ENCODE results near the gene TMEM234. TPM values are rescaled to one million over a fixed set of nuclear protein-coding genes. Genes with fewer than 3 reads are reported as not detected.

Gene TMEM234
- total and polyA plus RNA-seq, 2 of the 13 experiments (the other 11 are each of a cell fraction or from before 2014, with no cell fraction given), result 6.1 to 9.0 TPM

DNA sequence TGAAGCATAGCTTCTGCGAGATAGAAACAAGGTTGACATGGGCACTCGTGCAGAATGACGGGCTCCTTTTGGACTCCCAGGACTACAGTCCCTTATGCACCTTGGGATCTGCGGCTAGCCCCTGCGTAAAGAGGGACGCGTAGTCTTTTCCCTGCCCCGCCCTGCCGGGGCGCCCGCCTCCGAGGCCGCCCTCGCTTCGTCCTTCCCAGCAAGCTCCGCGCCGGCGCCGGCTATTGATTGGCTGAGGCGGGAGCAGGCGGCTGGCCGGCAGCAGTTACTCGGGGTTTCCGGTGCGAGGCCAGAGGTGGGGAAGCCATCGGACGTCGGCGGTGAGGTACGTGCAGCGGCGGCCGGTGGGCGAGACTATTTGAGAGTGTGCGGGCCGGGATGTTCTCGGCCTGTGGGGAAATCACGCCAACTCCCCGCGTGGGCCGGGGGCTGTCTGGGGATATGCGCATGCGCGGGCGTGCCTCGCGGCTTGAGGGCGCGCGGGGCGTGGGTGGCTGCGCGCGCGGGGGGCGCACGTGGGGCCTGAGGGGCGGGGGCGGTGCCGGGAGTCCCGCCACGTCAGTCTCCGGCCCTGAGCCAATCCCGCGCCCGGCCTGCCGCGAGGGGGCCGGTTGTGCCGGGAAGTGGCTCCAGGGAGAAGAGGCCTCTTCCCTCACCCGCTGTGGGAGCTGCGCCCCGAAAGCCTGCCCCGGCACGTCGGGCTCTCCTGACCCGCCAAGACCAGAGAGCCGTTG, 42.5 kb downstream of the TMEM234 start, which contains the start of gene TXLNA (continued):
- TF ChIP-seq, protein P1, sequence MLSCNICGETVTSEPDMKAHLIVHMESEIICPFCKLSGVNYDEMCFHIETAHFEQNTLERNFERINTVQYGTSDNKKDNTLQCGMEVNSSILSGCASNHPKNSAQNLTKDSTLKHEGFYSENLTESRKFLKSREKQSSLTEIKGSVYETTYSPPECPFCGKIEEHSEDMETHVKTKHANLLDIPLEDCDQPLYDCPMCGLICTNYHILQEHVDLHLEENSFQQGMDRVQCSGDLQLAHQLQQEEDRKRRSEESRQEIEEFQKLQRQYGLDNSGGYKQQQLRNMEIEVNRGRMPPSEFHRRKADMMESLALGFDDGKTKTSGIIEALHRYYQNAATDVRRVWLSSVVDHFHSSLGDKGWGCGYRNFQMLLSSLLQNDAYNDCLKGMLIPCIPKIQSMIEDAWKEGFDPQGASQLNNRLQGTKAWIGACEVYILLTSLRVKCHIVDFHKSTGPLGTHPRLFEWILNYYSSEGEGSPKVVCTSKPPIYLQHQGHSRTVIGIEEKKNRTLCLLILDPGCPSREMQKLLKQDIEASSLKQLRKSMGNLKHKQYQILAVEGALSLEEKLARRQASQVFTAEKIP (CRISPR knock-in tag; IDR thresholded peaks at IDR 0.05; ENCODE audit: borderline replicate concordance), result no peak
- TF ChIP-seq, protein P2, sequence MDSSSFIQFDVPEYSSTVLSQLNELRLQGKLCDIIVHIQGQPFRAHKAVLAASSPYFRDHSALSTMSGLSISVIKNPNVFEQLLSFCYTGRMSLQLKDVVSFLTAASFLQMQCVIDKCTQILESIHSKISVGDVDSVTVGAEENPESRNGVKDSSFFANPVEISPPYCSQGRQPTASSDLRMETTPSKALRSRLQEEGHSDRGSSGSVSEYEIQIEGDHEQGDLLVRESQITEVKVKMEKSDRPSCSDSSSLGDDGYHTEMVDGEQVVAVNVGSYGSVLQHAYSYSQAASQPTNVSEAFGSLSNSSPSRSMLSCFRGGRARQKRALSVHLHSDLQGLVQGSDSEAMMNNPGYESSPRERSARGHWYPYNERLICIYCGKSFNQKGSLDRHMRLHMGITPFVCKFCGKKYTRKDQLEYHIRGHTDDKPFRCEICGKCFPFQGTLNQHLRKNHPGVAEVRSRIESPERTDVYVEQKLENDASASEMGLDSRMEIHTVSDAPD (CRISPR knock-in tag; IDR thresholded peaks at IDR 0.05), result no peak; the same call in 1 of the 2 replicates
- no peak for TF ChIP-seq FOXA1 (IDR thresholded peaks at IDR 0.05)
- no peak for TF ChIP-seq FOXA1 (CRISPR knock-in tag; IDR thresholded peaks at IDR 0.05)
- TF ChIP-seq BHLHE40 (IDR thresholded peaks at IDR 0.05; ENCODE audit: low read length), result no peak
- no peak for TF ChIP-seq CAMTA2 (CRISPR knock-in tag; IDR thresholded peaks at IDR 0.05; ENCODE audit: borderline replicate concordance)
- TF ChIP-seq, protein P3, sequence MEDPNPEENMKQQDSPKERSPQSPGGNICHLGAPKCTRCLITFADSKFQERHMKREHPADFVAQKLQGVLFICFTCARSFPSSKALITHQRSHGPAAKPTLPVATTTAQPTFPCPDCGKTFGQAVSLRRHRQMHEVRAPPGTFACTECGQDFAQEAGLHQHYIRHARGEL (CRISPR knock-in tag; IDR thresholded peaks at IDR 0.05), result peak; percentile 85; the same call in 1 of the 2 replicates
- TF ChIP-seq ZNF530 (CRISPR knock-in tag; IDR thresholded peaks at IDR 0.05; ENCODE audit: low read depth), result no peak
- peak; percentile 32; the same call in 1 of the 2 replicates for TF ChIP-seq ZSCAN29 (CRISPR knock-in tag; conservative IDR thresholded peaks at IDR 0.05)
- TF ChIP-seq DPF2 (CRISPR knock-in tag; IDR thresholded peaks at IDR 0.05; ENCODE audit: borderline replicate concordance, low read depth), result no peak
- 0 out of 2 replicates have a peak, but pooled peaks have one; percentile 41 for TF ChIP-seq HMG20B (CRISPR knock-in tag; conservative IDR thresholded peaks at IDR 0.05)
- TF ChIP-seq, protein P4, sequence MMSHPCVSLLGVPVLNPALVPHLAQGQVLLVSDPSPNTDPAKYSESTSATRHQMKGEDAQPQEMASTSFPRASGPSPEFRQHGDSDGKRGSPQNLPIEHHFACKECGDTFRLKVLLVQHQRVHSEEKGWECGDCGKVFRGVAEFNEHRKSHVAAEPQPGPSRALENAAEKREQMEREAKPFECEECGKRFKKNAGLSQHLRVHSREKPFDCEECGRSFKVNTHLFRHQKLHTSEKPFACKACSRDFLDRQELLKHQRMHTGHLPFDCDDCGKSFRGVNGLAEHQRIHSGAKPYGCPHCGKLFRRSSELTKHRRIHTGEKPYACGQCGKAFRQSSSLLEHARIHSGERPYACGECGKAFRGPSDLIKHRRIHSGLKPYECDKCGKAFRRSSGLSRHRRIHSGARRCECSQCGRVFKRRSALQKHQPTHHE (CRISPR knock-in tag; IDR thresholded peaks at IDR 0.05; ENCODE audit: borderline replicate concordance), result no peak
- TF ChIP-seq SCMH1 (CRISPR knock-in tag; IDR thresholded peaks at IDR 0.05; ENCODE audit: borderline replicate concordance), result no peak
- TF ChIP-seq NCOA2 (CRISPR knock-in tag; IDR thresholded peaks at IDR 0.05), result peak; percentile 11; the same call in 1 of the 2 replicates
- TF ChIP-seq, protein P5, sequence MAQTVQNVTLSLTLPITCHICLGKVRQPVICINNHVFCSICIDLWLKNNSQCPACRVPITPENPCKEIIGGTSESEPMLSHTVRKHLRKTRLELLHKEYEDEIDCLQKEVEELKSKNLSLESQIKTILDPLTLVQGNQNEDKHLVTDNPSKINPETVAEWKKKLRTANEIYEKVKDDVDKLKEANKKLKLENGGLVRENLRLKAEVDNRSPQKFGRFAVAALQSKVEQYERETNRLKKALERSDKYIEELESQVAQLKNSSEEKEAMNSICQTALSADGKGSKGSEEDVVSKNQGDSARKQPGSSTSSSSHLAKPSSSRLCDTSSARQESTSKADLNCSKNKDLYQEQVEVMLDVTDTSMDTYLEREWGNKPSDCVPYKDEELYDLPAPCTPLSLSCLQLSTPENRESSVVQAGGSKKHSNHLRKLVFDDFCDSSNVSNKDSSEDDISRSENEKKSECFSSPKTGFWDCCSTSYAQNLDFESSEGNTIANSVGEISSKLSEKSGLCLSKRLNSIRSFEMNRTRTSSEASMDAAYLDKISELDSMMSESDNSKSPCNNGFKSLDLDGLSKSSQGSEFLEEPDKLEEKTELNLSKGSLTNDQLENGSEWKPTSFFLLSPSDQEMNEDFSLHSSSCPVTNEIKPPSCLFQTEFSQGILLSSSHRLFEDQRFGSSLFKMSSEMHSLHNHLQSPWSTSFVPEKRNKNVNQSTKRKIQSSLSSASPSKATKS (CRISPR knock-in tag; IDR thresholded peaks at IDR 0.05), result no peak
- TF ChIP-seq PRMT3 (CRISPR knock-in tag; IDR thresholded peaks at IDR 0.05; ENCODE audit: borderline replicate concordance, low read depth), result no peak
- peak; percentile 91 for TF ChIP-seq IKZF4 (CRISPR knock-in tag; IDR thresholded peaks at IDR 0.05; ENCODE audit: borderline replicate concordance, low read depth, not compliant biosample characterization)
- no peak; the same call in 1 of the 2 replicates for TF ChIP-seq ZNF3 (CRISPR knock-in tag; IDR thresholded peaks at IDR 0.05)
- no peak for TF ChIP-seq ZNF572 (CRISPR knock-in tag; IDR thresholded peaks at IDR 0.05)
- TF ChIP-seq ZNF75D (CRISPR knock-in tag; IDR thresholded peaks at IDR 0.05; ENCODE audit: borderline replicate concordance), result no peak
- peak; percentile 83; the same call in 1 of the 2 replicates for TF ChIP-seq ZNF446 (CRISPR knock-in tag; IDR thresholded peaks at IDR 0.05)
- TF ChIP-seq ZNF260 (CRISPR knock-in tag; IDR thresholded peaks at IDR 0.05; ENCODE audit: borderline replicate concordance, low read depth), result no peak
- no peak for TF ChIP-seq ZMYM3 (CRISPR knock-in tag; IDR thresholded peaks at IDR 0.05)
